GM19395 (cell line): ENCODE measurements around the gene QSOX1.

Source experiments
- ATAC-seq: cut with Tn5 transposase; IDR thresholded peaks from one replicate; pipeline ENCODE4 v1.9.1; 2021; ENCODE audit warnings: mild to moderate bottlenecking, moderate library complexity; ENCODE audit not compliant: unreplicated experiment

QSOX1 gene

DNA sequence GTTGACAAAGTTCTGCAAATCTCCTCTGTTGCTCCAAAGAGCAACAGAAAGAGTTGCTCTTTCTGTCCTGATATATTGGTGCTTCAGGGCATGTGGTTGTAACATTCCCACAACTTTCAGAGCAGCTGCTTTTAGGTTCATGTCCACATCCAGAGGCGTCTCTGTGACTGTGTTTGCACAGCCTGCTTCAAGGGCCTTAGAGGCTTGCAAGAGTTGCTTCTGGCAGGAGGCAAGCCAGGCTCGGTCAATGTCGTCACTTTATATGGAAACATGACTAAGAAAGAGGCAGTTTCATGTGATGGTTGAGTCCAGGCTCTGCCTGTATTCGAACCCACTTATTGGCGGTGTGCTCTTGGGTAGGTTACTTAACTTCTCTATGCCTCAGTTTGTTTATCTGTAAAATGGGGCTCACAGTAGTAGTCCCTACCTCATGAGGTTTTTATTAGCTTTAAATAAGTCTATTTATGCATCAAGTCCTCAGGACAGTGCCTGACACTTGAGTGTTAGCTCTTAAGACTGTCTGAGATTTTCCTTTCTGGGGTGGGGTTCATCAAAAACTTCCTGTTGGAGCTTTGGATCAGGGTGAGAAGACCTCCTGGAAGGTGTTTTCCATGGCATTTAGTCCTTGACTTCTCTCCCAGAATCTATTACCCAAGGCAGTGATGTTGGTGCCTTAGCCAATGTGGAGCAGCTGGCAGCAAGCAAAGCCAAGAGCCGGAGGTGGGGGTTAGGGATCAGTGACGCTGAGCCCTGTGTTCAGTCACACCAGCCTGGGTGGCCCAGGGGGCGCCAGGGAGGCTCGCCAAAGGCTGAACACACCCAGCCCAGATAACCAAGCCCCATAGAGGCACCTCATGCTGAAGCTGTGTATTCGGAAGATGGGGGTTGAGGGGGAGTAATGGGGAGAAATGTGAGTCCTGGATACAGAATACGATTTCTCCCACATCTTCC, 94.3 kb downstream of the QSOX1 start:
- ATAC-seq: no peak

DNA sequence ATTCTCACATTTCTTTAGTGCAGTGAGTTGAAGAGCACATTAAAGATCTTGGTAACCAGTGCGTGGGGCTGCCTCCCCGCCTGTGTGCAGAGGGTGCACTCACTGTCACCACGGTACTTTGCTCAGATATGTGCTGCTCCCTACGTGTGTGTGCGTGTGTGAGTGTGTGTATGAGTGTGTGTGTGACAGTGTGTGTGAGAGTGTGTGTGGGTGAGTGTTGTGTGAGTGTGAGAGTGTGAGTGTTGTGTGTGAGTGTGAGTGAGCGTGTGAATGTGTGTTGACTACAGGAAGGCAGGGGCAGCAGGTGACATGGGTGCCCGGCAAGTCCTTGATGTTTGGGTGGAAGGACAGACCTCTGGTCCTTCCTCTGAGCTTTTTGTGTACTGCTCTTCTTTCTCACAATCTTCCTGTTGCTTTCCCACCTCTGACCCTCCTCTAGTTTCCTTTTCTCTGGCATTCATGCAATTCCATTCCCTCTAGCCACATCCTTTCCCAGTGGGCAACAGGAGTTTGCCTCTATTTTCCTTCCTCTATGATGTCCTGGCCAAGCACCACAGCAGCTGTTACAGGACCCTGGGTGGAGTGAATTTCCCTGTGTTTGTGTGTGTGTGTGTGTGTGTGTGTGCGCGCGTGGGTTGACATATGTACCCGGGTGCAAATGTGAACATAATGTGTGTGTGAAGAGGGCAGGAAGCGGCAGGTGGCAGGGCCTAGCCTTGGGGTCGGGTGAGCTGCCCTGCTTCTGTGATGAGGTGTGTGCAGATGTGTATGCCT, 95.2 kb downstream of the QSOX1 start:
- no peak for ATAC-seq

DNA sequence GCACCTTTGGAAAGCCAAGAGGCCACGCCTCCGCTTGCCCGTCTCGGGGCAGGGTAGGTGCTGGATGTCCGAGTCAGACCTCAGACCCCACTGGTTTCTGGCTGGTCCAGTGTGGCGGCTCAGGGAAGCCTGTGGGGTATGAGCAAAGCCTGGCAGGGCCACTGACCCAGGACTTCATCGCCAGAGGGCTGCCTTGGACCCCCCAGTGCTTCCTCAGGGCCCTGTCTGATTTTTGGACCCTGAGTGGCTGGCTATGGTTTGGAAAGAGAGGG, 95.8 kb downstream of the QSOX1 start:
- ATAC-seq: no peak

DNA sequence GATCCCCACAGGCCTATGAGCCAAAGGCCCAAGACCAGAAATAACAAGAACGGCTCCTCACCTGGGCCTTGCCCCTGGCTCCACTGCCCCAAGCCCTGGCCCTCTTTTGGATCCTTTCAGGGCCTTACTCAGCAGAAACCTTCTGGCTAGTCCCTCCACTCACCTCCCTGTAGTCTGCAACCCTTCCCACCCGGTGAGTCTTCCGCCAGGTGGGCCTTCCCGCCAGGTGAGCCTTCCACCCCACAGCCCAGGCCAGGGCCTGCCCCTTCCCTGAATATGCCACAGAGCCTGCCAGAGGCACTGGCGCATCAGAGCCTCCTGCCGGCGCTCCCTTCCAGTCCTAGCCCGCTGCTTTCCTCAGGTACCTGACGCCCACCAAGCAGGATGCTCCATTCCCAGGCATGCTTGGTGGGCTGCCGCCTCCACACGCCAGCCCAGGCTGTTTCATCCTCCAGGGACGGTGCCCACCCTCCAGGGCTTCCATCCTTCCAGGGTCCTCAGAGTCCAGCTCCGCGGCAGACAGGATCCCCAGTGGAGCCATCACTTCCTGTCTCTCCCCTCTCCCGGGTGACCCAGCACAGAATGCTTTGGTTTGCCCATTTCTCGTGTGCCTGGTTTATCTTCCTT, 96.3 kb downstream of the QSOX1 start:
- no peak for ATAC-seq

DNA sequence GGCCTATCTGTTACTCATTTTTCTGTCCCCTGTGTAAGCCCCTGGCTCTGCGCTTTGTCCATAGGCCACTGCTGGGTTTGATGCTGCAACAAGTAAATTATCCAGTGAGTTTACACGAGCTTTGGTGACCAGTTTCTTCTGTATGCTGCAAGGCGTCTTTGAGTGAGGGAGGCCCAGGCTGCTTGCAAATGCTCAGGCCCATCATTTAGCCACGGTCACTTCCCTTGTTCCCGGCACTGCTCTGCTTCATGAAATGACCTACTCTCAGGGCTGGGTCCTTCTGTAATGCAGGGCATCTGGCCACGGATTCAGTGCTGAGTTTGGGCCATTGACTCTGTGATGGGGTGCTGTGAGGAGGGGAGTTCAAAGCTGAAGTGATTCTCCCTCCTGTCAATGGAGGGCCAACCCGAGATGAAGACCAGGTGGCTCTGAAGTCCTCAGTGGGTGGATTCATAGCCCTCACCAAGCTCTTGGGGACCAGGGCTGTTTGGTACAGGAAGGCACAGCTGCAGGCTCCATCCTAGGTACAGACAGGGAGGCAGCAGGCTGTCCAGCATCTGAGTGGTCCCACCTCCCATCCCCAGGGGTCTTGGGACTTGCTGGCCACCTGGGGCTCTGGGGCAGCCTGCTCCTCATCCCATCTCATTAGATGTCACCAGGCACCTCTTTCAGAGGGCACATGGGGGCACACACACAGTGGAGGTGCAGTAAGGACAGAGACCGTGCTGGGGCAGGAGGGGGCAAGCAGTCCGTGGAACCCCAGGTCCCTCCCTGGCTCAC, 97.0 kb downstream of the QSOX1 start:
- ATAC-seq: no peak

DNA sequence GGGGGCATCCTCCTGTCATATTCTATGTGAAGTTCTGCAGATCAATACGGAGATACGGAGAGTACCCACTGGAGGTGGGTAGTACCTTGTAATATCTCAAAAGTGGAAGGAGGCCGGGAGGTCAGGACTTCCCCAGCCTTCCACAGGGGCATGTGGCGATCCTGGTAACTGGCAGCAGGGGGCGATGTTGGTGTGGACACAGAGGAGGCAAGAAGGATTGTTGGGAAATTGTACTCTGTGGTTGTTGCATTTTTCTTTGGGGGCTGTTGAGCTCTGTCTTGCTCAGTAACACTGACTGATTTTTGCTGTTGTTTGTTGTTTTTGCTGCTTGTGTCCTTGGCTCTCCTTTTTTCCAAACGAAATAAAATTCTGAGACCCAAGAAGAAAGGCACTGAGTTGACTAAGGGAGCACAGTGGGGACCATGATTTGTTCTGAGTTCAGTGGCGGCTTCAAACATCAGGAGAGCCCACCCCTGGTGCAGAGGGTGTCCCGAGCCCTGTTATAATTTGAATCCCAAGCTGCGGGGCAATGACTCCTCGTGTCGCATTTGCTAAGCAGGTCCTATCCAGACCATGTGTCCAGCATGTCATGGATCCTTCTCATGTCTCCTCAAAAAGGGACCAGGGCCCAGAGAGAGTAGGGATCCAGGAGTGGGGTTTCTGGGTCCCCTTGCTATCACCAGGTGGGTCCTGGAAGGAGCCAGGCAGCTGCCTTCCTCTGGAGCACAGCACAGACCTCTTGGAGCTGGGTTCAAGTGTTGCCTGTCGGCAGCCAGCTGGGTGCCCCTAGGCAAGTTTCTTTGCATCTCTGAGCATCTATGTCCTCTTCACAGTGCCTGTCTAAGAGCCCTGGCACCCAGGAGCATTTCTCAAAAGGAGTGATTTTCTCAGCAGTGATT, 98.2 kb downstream of the QSOX1 start:
- peak; percentile 67 for ATAC-seq
